Right renal pelvis (tissue), 4 donors: ENCODE results near the gene RAD18. TPM values are rescaled to one million over a fixed set of nuclear protein-coding genes. Genes with fewer than 3 reads are reported as not detected.

ENCODE experiments used
- DNase-seq, 4 donors: peaks; one replicate each; pipeline ENCODE4 v3.0.0-alpha.2; 2013; ENCODE audit warnings: low read depth in 4 of 4, low spot score in 3 of 4, missing footprints in 1 of 4
- polyA plus RNA-seq, 4 donors: library from polyadenylated mRNA; unstranded; fragments of 120-200 nt; gene quantifications; one replicate each; pipeline ENCODE4 v1.2.1, GENCODE V29; 2013; ENCODE audit not compliant: insufficient read length in 4 of 4

The RAD18 gene
- polyA plus RNA-seq, 4 donors, result 9.7 to 12.7 (median 11.2) TPM

GRCh38 chr3:8840556-8840955 is 122.7 kb downstream of the RAD18 start:
- no peak for DNase-seq

DNA sequence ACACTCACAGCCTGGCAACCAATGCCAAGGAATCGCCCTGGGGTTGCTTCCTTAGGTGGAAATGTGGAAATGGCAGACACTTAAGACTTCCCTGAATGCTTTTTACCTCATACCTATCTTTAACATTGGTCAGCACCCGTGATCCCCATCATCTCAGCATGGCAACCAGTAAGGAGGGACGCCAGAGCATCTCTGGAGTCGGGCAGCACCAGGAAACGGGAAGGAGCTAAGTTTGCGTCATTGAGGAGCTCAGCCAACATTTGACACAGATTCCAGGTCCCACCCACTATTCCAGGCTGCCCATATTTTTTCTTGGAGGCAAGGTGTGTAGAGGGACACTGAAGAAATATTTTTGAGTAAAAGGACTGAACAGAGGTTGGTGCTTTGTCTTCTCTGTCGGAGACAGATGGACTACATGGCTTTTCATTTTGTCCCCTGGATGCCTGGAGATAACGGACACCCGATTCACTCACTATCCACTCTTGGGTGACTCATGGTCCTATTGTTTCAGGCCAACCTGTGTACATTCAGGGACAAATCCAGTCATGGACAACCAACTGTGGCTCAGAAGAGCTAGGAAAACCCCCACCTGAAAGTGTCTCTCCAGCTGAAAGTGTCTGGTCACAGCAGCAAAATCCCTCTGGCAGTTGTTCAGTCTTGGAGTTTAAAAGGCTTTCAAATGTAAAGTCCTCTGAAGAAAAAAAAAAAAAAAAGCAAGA is 123.5 kb downstream of the RAD18 start:
- no peak for DNase-seq

- no peak for DNase-seq
These were observed 124.4 kb downstream of the RAD18 start for GRCh38 chr3:8838765-8839423.

- no peak for DNase-seq
These were observed 125.0 kb downstream of the RAD18 start for GRCh38 chr3:8838234-8838633.

- DNase-seq, result no peak
These were observed 126.1 kb downstream of the RAD18 start for GRCh38 chr3:8837162-8837561.

GRCh38 chr3:8836096-8836495 is 127.2 kb downstream of the RAD18 start:
- DNase-seq, result no peak

DNA sequence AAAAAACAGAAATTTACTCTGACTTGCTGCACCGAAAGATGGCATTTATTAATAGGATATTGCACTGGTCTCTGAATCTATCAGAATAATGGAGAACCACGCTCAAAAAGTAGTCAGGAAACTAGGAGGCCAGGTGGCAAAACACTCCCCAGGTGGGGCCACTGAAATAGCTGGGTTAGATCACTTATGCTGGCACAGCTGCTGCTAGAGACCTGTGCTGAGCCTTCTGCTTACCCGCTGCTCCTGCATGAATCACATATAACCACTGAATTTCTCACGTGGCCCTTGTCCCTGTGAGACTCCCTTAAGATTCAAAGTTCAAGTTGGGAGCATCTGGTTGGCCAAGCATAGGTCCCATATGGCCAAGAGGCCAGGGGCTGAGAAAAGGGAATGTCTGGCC is 127.9 kb downstream of the RAD18 start:
- DNase-seq, result no peak

DNA sequence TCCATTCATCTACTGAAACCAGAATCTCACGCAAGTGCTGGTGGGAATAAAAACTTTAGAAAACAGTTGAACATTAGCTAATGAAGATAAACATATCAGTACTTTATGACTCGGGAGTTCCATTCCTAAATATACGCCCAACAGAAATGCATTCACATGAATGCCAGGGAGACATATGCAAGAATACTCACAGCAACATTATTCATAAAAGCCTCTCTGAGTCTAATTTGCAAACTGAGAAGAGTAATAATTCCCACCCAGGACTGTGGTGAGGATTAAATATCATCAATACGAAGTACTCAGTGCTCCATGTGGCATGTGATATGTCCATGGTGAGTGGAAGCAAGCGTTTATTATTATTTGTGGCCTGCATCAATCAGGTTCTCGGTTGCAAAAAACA is 128.3 kb downstream of the RAD18 start:
- no peak for DNase-seq

- DNase-seq, result no peak
These were observed 135.6 kb downstream of the RAD18 start for GRCh38 chr3:8827641-8828040.

Other genes starting within 250 kb of the RAD18 start
- under 1 TPM; 0.29 to 0.72 (median 0.50) TPM for gene CAV3, start 229.7 kb downstream of the RAD18 start, polyA plus RNA-seq
- 1 to 10 TPM in 1 of 4 donors, under 1 TPM in 3; 0.80 to 1.3 (median 0.90) TPM for gene OXTR, start 193.9 kb downstream of the RAD18 start, polyA plus RNA-seq